Measurements from ENCODE around the gene SECTM1.

- TF ChIP-seq LARP7 (IDR thresholded peaks at IDR 0.05), result no peak
- no peak for TF ChIP-seq PTBP1 (IDR thresholded peaks at IDR 0.05; ENCODE audit: low read depth, low read length)
- TF ChIP-seq MYNN (IDR thresholded peaks at IDR 0.05), result no peak
- no peak for TF ChIP-seq MYNN (CRISPR knock-in tag; IDR thresholded peaks at IDR 0.05)
- TF ChIP-seq CTCF (IDR thresholded peaks at IDR 0.05 in 2 of 3, conservative IDR thresholded peaks at IDR 0.05 in 1 of 3; ENCODE audit: insufficient read depth in 2 of 3, low read depth in 1 of 3, low read length in 3 of 3), result no peak
- TF ChIP-seq WHSC1 (IDR thresholded peaks at IDR 0.05; ENCODE audit: low read length), result no peak
- TF ChIP-seq SMC3 (conservative IDR thresholded peaks at IDR 0.05; ENCODE audit: insufficient read depth, low read depth, low read length), result no peak
- no peak for TF ChIP-seq FOXM1 (IDR thresholded peaks at IDR 0.05; ENCODE audit: low read depth)
- no peak for TF ChIP-seq FOXM1 (CRISPR knock-in tag; IDR thresholded peaks at IDR 0.05; ENCODE audit: low read depth)
- TF ChIP-seq MYC (IDR thresholded peaks at IDR 0.05; ENCODE audit: low read depth, low read length), result no peak
- no peak for TF ChIP-seq MYC (CRISPR knock-in tag; IDR thresholded peaks at IDR 0.05; ENCODE audit: borderline replicate concordance, low read depth)
- no peak for TF ChIP-seq GABPB1 (CRISPR knock-in tag; IDR thresholded peaks at IDR 0.05)
- TF ChIP-seq SNIP1 (IDR thresholded peaks at IDR 0.05; ENCODE audit: low read depth), result no peak
- no peak for TF ChIP-seq CREB1 (IDR thresholded peaks at IDR 0.05)
- no peak for TF ChIP-seq CREB1 (CRISPR knock-in tag; IDR thresholded peaks at IDR 0.05)
These were observed 13.3 kb downstream of the SECTM1 start for GRCh38 chr17:82320140-82320840.
